ENCODE data around the gene NF2. TPM values are rescaled to one million over a fixed set of nuclear protein-coding genes. Genes with fewer than 3 reads are reported as not detected.

The NF2 gene
- total RNA-seq, 2 donors from 2014 or later, result 38.2 to 41.5 TPM

DNA sequence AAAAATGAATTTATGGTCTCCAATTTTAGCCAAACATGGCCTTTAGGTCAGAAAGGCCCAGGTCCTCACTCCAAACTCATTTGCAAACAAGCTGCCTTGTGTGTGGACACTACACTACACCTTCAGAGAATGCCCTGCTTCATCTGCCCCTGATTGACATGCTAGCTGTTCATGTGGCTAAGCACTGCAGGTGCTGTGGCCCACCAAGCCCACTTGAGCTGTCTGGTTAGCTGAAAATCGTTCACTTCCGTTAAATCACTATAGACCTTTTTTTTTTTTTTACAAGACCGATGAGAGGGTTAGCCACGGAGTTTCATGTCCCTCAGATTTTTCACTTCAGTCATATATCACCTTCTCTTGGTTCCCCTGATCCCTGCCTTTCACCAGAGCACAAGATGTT, 39.3 kb downstream of the NF2 start:
- intact Hi-C loops (cut with DNase I, micrococcal nuclease), result no loop called here
- no peak for DNase-seq
- no peak for ATAC-seq

DNA sequence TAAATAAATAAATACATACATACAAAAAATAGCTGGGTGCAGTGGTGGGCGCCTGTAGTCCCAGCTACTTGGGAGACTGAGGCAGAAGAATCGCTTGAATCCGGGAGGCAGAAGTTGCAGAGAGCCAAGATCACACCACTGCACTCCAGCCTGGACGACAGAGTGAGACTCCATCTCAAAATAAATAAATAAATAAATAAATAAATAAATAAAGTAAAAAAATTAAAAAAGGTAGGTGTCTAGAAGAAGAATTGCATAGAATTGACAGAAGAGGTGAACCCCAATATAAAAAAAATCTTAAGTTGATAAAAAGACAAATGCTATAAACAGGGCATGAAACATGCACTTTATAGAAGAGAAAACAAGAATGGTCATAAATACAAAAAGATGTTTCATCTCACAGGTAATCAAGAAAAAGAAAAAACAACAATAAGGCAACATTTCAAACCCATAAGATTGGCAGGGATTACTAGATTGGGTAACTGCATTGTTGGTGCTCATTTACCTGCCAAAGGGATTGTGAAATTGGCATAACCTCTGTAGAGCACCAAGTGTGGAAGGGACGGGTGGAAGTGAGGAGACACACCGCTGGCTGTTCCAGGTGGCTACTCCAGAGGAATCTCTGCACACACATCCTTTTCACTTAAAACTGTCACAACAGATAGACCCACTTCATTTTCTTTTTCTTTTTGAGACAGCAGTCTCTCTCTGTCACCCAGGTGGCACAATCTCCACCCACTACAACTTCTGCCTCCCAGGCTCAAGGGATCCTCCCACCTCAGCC, 44.7 kb downstream of the NF2 start:
- DNase-seq (no peak), ATAC-seq (no peak)
- intact Hi-C loops (cut with DNase I, micrococcal nuclease), result no loop called here

DNA sequence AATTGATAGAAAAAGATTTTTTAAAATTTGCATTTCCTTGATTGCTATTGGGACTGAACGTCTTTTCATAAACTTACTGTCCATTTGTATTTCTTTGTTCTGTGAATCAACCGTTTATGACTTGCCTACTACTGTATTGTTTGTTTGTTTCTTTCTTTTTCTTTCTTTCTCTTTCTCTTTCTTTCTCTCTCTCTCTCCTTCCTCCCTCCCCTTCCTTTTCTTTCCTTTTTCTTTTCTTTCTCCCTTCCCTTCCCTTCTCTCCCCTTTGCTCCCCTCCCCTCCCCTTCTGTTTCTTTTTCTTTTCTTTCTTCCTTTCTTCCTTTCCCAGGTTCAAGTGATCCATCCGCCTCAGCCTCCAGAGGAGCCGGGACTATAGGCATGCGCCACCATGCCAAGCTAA, 46.9 kb downstream of the NF2 start:
- DNase-seq, result no peak
- intact Hi-C loops (cut with DNase I, micrococcal nuclease), result no loop called here
- no peak for ATAC-seq

DNA sequence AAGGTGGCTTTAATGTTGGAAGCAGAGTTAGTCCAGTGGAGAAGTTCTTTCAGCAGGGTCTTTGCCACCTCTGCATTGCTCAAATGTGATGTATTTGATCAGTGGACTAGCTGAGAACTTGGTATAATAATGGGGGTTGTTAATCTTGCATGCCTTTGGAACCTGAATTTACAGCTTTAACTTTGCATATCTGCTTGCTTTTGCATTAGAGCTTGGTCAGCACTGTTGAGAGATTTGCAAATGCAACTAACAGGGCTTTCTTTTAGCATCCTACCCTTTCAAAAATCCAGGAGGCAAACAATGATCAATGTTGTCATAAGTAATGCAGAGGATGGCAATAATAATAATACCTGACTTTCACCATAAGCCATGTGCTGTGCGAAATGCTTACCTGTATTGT, 48.2 kb downstream of the NF2 start:
- DNase-seq (no peak), ATAC-seq (no peak)
- intact Hi-C loops (cut with DNase I, micrococcal nuclease), result no loop called here

DNA sequence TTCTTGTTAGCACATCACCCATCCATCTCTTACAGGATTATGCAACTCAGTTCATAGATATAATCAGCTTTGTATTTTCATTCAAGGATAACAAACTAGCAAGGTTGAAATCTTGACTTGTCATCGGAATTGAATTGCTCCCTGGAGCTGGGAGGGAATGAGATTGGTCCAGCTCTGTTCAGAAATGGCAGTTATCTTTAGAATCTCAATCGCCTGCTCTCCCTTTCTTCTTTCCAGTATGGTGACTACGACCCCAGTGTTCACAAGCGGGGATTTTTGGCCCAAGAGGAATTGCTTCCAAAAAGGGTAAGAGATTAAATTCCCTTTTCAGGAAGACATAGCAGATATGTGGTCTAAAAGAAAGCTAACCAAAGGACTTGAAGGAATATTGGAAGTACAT, 51.0 kb downstream of the NF2 start:
- ATAC-seq (no peak), DNase-seq (no peak)
- intact Hi-C loops (cut with DNase I, micrococcal nuclease), result no loop called here

DNA sequence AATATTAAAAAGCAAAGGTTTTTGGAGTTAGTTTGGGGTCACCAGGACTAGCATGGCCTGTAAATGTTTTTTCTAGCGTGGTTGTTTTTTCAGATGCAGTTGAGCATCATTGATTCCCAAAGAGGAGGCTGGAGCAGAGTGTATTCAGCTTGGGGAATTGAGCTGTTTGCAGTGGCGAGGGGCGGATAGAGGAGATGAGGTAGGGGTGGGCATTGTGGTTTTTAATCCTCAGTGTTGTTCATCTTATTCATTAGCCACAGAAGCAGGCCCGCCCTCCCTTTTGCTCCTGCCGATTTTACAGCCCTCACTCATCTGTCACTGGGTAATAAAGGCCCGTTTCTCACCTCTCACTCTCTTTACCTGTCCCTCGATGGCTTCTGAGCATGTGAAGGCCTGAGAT, 51.4 kb downstream of the NF2 start:
- DNase-seq (no peak), ATAC-seq (peak; percentile 68)
- intact Hi-C loops (cut with DNase I, micrococcal nuclease), result no loop called here

DNA sequence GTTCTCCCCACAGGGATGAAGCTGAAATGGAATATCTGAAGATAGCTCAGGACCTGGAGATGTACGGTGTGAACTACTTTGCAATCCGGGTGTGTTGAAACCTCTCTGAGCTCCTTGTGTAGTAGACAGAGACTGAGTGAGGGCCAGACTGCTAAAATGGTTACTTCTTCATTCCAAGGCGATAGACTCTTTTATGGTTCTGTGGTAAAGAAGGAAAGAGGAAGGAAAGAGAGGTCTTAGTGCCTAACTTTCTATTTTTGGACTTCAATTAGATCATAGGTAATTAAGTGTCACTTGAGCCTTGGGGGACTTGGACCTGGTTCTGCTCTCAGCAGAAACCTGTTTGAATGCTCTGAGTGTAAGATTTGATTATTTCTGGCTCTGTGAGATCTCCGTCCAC, 54.7 kb downstream of the NF2 start:
- intact Hi-C loops (cut with DNase I, micrococcal nuclease), result no loop called here
- ATAC-seq (no peak), DNase-seq (no peak)

DNA sequence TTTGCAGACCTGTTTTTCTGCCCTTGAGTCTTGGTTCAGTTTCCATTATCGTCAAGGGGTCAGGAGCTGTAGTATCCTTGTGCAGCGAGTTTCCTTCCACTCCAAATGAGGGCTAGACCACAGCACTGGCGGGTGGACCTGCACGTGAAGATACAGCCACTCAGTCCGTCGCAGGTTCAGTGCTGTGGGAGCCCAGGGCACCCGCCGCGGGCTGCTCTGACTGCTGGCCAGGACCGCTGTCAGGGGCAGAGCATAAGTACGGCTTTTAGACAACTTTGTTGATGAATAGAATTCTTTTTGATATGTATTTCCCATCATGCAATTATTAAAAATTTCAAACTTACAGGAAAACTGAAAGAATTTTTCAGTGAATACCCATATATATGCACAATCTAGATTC, 56.6 kb downstream of the NF2 start:
- no peak for DNase-seq
- ATAC-seq, result no peak
- intact Hi-C loops (cut with DNase I, micrococcal nuclease), result no loop called here

DNA sequence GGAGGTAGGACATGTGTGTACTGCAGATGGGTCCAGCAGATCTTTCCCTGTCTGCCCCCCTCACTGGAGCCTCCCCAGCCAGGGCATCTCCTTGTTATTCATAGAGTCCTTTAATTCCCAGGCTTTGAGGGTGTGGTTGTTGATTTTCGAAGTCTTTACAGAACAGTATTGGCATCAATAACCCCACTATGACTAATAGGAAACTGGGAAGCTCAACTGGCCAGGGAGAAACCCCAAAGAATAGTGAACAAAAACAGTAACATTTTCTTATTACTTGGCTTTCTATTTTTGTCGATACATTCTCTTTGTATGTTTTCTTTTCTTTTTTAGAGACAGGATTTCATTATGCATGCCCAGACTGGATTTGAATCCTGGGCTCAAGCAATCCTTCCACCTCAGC, 57.9 kb downstream of the NF2 start:
- intact Hi-C loops (cut with DNase I, micrococcal nuclease), result no loop called here
- no peak for DNase-seq
- ATAC-seq, result no peak

DNA sequence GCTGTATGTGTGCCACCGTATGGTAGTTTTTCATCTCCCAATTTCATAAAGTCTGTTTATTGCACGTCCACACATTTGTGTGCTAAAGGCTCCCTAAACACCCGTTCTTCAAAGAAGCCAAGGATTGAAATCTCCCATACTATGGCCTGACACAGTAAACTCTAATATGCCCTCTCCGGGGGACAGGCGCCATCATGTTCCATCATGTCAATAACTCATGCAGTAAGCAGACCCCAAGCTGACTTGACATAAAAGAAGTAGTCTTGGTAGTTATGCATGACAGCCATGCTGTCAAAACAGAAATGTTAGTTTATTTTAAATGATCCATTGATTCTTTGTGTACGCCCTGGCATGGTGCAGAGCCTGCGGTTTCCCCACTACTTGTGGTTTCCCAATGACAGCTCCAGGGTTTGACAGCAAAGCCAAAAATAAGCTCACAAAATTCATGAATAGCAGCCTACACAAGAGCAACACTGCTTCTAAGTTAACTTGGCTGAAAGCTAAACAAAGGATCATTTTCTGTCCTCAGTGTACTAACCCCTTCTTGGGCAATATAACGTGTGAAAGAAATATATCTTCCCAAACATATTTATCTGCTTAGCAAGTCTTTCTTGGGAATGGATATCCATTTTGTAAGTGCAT, 59.9 kb downstream of the NF2 start:
- intact Hi-C loops (cut with DNase I, micrococcal nuclease), result no loop called here
- DNase-seq (no peak), ATAC-seq (no peak)

DNA sequence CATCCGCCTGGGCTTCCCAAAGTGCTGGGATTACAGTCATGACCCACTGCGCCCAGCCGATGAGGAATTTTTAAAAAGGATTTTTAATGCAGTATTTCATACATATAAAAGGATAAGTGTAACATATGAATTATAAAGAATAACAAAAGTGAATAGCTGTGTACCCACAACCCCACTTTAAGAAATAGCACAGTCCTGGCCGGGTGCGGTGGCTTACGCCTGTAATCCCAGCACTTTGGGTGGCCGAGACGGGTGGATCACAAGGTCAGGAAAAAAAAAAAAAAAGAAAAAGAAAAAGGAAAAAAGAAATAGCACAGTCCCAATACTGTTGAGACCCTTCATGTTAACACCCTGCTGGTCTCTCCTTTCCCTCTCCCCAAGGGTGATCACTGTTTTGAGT, 62.1 kb downstream of the NF2 start:
- no peak for DNase-seq
- intact Hi-C loops (cut with DNase I, micrococcal nuclease), result no loop called here
- no peak for ATAC-seq

DNA sequence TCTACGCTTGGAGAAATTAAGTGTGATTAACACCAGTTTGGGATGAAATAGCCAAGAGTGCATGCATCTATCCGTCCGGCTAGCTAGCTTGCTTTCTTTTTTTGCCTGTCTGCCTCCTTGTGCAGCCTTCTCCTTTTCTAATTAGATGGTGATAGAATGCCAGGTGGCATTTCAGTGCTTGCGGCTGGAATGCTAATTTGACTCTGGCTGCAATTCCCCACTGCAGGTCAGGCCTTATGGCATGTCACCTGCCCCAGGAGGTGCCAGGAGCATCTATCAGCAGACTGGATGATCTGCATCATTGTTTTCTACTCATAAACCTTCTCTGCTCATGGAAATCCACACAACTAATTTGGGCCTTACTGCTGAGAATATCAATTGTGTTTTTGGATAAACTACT, 65.2 kb downstream of the NF2 start:
- DNase-seq, result no peak
- no peak for ATAC-seq
- intact Hi-C loops (cut with DNase I, micrococcal nuclease), result no loop called here

DNA sequence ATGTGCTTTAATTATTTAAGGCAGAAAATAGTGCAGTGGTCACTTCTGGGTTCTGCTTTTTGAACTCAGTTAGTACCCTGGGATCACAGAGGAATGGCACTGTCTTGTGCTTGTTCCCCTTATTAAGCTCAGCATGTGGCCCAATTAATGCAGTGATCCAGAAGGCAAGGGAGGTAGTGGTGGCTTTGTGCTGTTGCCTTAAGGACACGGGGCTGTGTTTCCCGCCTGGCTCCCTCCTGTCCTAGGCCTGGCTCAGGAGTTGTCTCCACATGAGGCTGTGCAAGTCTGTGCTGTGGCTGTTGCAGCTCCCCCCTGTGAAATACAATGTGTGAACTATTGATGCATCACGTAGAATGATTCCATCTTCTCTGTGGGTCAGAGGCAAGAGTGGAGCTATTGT, 67.2 kb downstream of the NF2 start:
- no peak for DNase-seq
- no peak for ATAC-seq
- intact Hi-C loops (cut with DNase I, micrococcal nuclease), result no loop called here

DNA sequence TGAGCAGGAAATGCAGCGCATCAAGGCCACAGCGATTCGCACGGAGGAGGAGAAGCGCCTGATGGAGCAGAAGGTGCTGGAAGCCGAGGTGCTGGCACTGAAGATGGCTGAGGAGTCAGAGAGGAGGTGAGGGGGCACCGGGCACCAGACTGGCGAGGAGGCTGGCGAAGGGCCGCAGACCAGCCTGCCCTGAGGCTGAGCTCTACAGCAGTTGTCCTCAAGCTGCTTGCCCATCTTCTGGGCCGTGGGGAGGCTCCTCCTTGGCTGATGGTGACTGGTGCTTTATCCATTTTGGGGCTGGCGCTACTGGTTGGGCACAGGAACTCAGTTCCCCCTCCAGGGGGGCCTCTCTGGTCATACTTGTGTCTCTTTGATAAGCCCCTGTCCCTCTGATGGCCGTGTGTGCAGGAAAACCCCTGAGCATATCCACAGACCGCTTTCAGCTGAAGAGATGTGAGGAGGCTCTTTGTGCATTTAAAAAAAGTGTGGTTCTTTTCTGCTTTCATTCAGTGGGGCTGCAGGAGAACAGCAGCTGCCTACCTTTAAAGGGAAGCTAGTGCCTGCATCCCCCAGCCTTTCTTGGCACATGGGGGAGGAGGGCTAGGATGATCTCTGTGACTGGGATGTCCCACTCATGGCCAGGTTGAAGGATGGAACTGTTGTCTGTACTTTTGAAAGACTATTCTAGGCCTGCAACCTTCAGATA, 70.1 kb downstream of the NF2 start:
- ATAC-seq (no peak), DNase-seq (no peak)
- intact Hi-C loops (cut with DNase I, micrococcal nuclease), result no loop called here

DNA sequence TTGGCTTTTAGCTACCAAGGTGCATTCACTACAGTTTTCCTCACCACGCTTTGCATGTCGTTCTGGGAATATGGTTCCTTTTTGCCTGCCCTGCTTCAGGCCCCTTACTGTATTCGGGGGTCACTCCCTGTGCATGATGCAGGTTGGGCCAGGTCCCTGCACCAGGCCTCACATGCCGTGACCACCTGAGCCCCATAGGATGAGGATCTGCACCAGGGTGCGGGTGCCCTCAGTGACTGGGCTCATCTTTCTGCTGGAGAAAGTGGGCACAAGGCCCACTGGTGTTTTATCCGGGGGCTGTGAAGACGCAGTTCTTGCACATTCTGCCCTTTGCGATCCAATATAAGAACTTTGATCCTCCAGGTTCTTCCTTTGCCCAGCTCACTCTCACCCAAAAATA, 70.7 kb downstream of the NF2 start:
- ATAC-seq (no peak), DNase-seq (no peak)
- intact Hi-C loops (cut with DNase I, micrococcal nuclease), result no loop called here

DNA sequence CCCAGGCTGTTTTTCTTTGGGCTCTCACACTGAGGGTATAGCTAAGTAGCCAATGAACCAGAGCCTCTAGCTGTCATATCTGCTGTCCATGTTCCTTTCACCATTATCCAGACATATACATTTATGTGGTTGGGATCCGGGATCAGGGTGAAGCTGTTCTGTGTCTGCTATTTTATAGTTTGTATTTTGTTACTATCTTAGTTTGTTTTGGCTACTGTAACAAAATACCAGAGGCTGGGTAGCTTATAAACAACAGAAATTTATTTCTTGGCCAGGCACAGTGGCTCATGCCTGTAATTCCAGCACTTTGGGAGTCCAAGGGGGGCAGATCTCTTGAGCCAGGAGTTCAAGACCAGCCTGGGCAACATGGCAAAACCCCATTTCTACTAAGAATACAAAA, 75.9 kb downstream of the NF2 start:
- intact Hi-C loops (cut with DNase I, micrococcal nuclease), result no loop called here
- ATAC-seq, result no peak

DNA sequence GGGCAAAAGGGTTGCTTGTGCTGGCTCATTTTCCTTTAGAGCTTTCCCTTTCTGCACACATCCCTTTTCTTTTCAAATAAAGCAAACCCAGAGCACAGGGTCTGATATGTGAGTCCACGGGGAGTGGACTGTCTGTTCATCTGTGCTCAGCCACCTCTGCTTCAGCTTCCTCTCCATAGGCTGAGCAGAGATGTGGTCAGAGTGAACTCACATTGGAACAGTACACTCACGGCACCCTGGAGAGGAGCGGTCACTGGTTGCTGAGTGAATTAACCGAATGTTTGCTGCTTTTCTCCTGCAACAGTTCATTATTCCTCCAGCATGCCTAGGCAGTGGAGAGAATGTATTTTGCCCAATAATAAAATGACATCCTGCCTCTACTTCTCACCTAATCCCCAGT, 80.1 kb downstream of the NF2 start:
- intact Hi-C loops (cut with DNase I, micrococcal nuclease), result no loop called here

More for the DNA sequence above, 75.9 kb downstream of the NF2 start:
- no peak for DNase-seq

DNA sequence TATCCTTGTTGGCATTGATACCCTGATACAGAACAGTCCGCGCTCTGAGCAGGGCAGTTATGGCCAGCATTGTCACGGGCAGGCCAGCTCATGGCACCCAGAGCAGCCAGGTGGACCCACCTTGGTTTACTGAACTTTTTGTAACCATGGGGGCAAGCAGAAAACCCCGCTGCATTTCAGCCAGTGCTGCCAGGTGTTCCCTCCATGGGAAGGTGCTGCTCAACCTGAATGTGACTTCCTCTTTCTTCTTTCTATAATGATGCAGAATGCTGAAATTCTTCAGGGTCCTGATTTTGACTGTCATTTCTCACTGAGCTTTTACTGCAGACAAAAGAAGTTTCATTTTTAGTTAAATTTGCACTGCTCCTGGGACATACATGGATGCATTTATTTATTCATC, 80.8 kb downstream of the NF2 start:
- intact Hi-C loops (cut with DNase I, micrococcal nuclease), result no loop called here
- DNase-seq, result no peak
- ATAC-seq, result no peak

More for the DNA sequence above, 80.1 kb downstream of the NF2 start:
- ATAC-seq, result no peak
- no peak for DNase-seq

DNA sequence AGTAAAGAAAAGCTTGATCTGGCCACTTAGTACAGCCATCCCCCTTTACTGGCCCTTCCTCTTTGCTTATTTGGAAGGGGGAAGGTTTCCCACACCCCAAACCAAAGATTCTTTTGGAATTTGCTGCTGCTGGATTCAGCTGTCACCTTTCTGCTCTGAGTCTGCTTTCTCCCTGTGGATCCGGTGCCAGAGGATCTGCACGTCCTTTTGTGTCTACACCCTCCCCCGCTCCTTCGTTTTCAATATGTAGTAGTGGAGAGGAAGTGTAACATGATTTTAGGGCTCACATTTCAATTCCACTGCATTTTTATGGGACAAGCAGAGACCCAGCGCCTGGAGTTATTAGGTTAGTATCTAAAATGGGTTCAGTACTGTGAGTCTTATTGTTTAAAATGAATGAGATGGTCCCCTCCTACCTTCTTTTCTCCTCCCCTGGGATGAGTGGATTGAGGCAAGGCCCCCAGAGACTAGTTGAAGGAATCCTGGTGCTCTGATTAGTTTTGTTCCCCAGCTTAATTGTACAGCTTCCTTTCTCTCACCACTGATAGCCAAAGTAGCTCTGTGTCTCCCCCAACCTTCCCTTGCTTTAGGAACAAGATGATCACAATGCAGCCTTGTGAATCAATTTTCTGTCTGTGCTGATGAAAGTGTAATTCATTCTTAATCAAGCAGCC, 85.9 kb downstream of the NF2 start:
- intact Hi-C loops (cut with DNase I, micrococcal nuclease), result no loop called here
- ATAC-seq, result no peak
- no peak for DNase-seq

DNA sequence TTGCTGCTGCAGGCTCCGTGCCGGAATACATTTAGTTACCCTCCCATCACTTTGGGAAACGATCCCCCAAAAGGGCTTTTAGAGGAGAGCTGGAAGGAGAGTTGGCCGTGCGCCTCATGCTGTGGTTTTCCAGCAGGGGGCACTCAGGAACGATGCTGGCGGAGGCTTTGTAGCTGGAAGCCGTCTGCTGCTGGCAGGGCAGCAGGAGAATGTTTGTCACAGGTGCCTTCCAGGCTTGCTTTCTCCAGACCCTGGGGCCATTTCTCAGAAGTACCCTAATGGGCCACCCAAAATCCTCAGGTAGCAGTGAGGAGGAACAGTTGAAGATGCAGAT, 86.4 kb downstream of the NF2 start:
- intact Hi-C loops (cut with DNase I, micrococcal nuclease), result loop anchor here in 1 of 2 donors (10.0 kb wide), 1 partner anchor 395 kb away; the partner anchor contains the start of gene HORMAD2
- ATAC-seq (peak; percentile 87), DNase-seq (peak in 1 of 2 donors; percentile 69)

Data from left colon (tissue), 2 donors.